SU-DHL-6 (cell line): ENCODE measurements around the gene LGALS14.

Experiments
- H2AFZ ChIP-seq: fragments of 200-600 bp; sonication (generic); 2 replicates; pipeline ENCODE4 v1.6.1; 2014; ENCODE audit warnings: low read depth, mild to moderate bottlenecking, moderate library complexity, mixed read lengths, antibody characterized with exemption, low read length; ENCODE audit not compliant: severe bottlenecking
- H3F3A ChIP-seq: fragments of 200-600 bp; shearing (Covaris generic); 2 replicates; pipeline ENCODE4 v1.6.0; 2016; ENCODE audit warnings: antibody characterized with exemption, mild to moderate bottlenecking; ENCODE audit not compliant: insufficient read depth
- H3K27ac ChIP-seq: fragments of 200-600 bp; sonication (generic); 2 replicates; pipeline ENCODE4 v1.5.1; 2016; ENCODE audit warnings: low read depth, mild to moderate bottlenecking, low read length, moderate library complexity, mixed read lengths
- H3K27me3 ChIP-seq: fragments of 200-600 bp; sonication (generic), shearing (Covaris generic); 2 replicates; pipeline ENCODE4 v1.6.0; 2014; ENCODE audit warnings: mild to moderate bottlenecking, low read length
- H3K36me3 ChIP-seq: fragments of 200-600 bp; sonication (generic); 2 replicates; pipeline ENCODE4 v1.6.1; 2014; ENCODE audit warnings: mild to moderate bottlenecking, low read length, mixed read lengths
- H3K4me2 ChIP-seq: fragments of 300-600, 200-600 bp; shearing (Covaris generic), sonication (generic); 2 replicates; pipeline ENCODE4 v1.6.0; 2014; ENCODE audit warnings: low read length, low read depth, mild to moderate bottlenecking; ENCODE audit not compliant: poor library complexity, severe bottlenecking
- H3K4me3 ChIP-seq: fragments of 200-600 bp; sonication (generic); 2 replicates; pipeline ENCODE4 v1.5.1; 2014; ENCODE audit warnings: antibody characterized with exemption, low read length, mild to moderate bottlenecking, mixed read lengths; ENCODE audit not compliant: insufficient read depth, poor library complexity, severe bottlenecking
- H3K79me2 ChIP-seq: fragments of 200-600 bp; sonication (generic); 2 replicates; pipeline ENCODE4 v1.6.1; 2014; ENCODE audit warnings: mild to moderate bottlenecking, low read length, moderate library complexity; ENCODE audit not compliant: insufficient read depth
- H3K9ac ChIP-seq: fragments of 200-600 bp; sonication (generic); 2 replicates; pipeline ENCODE4 v1.7.0; 2014; ENCODE audit warnings: mild to moderate bottlenecking, low read length
- H3K9me2 ChIP-seq: fragments of 200-600 bp; sonication (generic); replicated peaks from 2 replicates; pipeline ENCODE4 v1.6.1; 2014; ENCODE audit warnings: low read length; ENCODE audit not compliant: insufficient read depth
- H3K9me3 ChIP-seq: fragments of 200-600 bp; sonication (generic); 2 replicates; pipeline ENCODE4 v1.6.1; 2014; ENCODE audit warnings: low read length, mixed read lengths; ENCODE audit not compliant: insufficient read depth
- H4K20me1 ChIP-seq: fragments of 200-600 bp; sonication (generic); 2 replicates; pipeline ENCODE4 v1.6.1; 2014; ENCODE audit warnings: low read depth, mild to moderate bottlenecking, antibody characterized with exemption, low read length, moderate library complexity, mixed read lengths
- EZH2phosphoT487 ChIP-seq: fragments of 200-600 bp; sonication (generic), shearing (Covaris generic); conservative IDR thresholded peaks from 2 replicates; pipeline ENCODE4 v1.6.1; 2018; ENCODE audit warnings: mild to moderate bottlenecking, antibody characterized with exemption, low read length, moderate library complexity, mixed read lengths
- TF ChIP-seq, protein P1 (sequence below): fragments of 200-600 bp; sonication (generic); IDR thresholded peaks from one replicate; pipeline ENCODE4 v1.5.1; 2017; ENCODE audit warnings: antibody characterized with exemption, mild to moderate bottlenecking, low read length, moderate library complexity; ENCODE audit not compliant: insufficient read depth, poor library complexity, severe bottlenecking

The LGALS14 gene

DNA sequence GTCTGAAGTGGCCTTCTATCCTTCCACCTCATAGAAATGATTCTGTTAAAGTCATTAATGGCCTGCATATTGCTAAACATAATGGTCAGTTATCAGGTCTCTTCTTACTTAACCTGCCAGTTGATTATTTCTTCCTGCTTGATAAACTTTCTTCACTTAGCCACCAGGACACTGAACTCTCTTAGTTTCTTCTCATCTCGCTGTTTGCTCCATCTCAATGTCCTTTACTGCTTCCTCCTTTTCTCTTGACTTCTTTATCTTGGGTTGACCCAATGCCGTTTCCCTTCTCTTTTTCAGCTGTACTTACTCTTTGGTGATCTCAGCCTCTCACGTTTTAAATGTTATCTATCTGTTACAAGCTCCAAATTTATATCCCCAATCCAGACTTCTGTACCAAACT, 50.7 kb downstream of the LGALS14 start:
- H3K36me3 ChIP-seq = no peaks in the 10 kb centered on the region
- no peak overlapping the region for H2AFZ ChIP-seq
- no peak overlapping the region for H3K4me3 ChIP-seq
- no peaks in the 10 kb centered on the region for H4K20me1 ChIP-seq
- H3K9me2 ChIP-seq = no peaks in the 10 kb centered on the region
- H3K9me3 ChIP-seq = no peaks in the 10 kb centered on the region
- H3K27ac ChIP-seq = no peak overlapping the region
- H3K9ac ChIP-seq = no peak overlapping the region
- H3K4me2 ChIP-seq = no peak overlapping the region
- H3K27me3 ChIP-seq = no peaks in the 10 kb centered on the region
- H3F3A ChIP-seq = no peaks in the 10 kb centered on the region
- H3K79me2 ChIP-seq = no peaks in the 10 kb centered on the region
- TF ChIP-seq EZH2phosphoT487 = no peak
- TF ChIP-seq, protein P1, sequence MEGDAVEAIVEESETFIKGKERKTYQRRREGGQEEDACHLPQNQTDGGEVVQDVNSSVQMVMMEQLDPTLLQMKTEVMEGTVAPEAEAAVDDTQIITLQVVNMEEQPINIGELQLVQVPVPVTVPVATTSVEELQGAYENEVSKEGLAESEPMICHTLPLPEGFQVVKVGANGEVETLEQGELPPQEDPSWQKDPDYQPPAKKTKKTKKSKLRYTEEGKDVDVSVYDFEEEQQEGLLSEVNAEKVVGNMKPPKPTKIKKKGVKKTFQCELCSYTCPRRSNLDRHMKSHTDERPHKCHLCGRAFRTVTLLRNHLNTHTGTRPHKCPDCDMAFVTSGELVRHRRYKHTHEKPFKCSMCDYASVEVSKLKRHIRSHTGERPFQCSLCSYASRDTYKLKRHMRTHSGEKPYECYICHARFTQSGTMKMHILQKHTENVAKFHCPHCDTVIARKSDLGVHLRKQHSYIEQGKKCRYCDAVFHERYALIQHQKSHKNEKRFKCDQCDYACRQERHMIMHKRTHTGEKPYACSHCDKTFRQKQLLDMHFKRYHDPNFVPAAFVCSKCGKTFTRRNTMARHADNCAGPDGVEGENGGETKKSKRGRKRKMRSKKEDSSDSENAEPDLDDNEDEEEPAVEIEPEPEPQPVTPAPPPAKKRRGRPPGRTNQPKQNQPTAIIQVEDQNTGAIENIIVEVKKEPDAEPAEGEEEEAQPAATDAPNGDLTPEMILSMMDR = no peak
